SK-MEL-5 (cell line): Measurements from ENCODE around the gene ST6GALNAC5. TPM values are rescaled to one million over a fixed set of nuclear protein-coding genes. Genes with fewer than 3 reads are reported as not detected.

Experiments
- DNase-seq: peaks from one replicate; pipeline ENCODE4 v3.0.0-alpha.2; 2016; ENCODE audit warnings: low read depth, low spot score
- in situ Hi-C: cut with HindIII; loops from 2 replicates; pipeline ENCODE4 v1.10.0; 2016; ENCODE audit warnings: low sequenced_read_pairs, high pct_unique_total_duplicates, low pct_unique_long_range_greater_than_20kb
- total RNA-seq: library from RNA; depleted of rRNA; stranded (reverse); fragments of >200 nt; shearing (Covaris generic); gene quantifications from 2 replicates; pipeline ENCODE4 v1.2.3, GENCODE V29; 2014

ST6GALNAC5 gene
- total RNA-seq, 1 experiment from 2014 or later: 2.1 TPM

GRCh38 chr1:77024500-77024899 is 157.2 kb downstream of the ST6GALNAC5 start:
- no peak for DNase-seq
- in situ Hi-C loops: no loop called here

- in situ Hi-C loops: no loop called here
- DNase-seq: no peak
These were observed 158.3 kb downstream of the ST6GALNAC5 start for GRCh38 chr1:77025599-77025998.

GRCh38 chr1:77026135-77026534 is 158.9 kb downstream of the ST6GALNAC5 start:
- no peak for DNase-seq
- in situ Hi-C loops: no loop called here

- no peak for DNase-seq
- in situ Hi-C loops: no loop called here
These were observed 159.4 kb downstream of the ST6GALNAC5 start for GRCh38 chr1:77026640-77027039.

- in situ Hi-C loops: no loop called here
- DNase-seq: no peak
These were observed 160.6 kb downstream of the ST6GALNAC5 start for GRCh38 chr1:77027847-77028246.

GRCh38 chr1:77030401-77031105 is 163.3 kb downstream of the ST6GALNAC5 start:
- in situ Hi-C loops: no loop called here
- no peak for DNase-seq

GRCh38 chr1:77031106-77031662 is 163.9 kb downstream of the ST6GALNAC5 start:
- in situ Hi-C loops: no loop called here
- DNase-seq: peak; percentile 6

GRCh38 chr1:77036560-77036959 is 169.3 kb downstream of the ST6GALNAC5 start:
- DNase-seq: no peak
- in situ Hi-C loops: no loop called here

GRCh38 chr1:77037038-77037437 is 169.8 kb downstream of the ST6GALNAC5 start:
- DNase-seq: no peak
- in situ Hi-C loops: no loop called here

- DNase-seq: no peak
- in situ Hi-C loops: no loop called here
These were observed 170.7 kb downstream of the ST6GALNAC5 start for GRCh38 chr1:77038000-77038399.

GRCh38 chr1:77039111-77039510 is 171.8 kb downstream of the ST6GALNAC5 start:
- DNase-seq: no peak
- in situ Hi-C loops: no loop called here

GRCh38 chr1:77039739-77040138 is 172.5 kb downstream of the ST6GALNAC5 start:
- in situ Hi-C loops: no loop called here
- no peak for DNase-seq

- no peak for DNase-seq
- in situ Hi-C loops: no loop called here
These were observed 173.5 kb downstream of the ST6GALNAC5 start for GRCh38 chr1:77040826-77041225.

- in situ Hi-C loops: no loop called here
- DNase-seq: no peak
These were observed 177.0 kb downstream of the ST6GALNAC5 start for GRCh38 chr1:77044133-77044849.

GRCh38 chr1:77047575-77047974 is 180.3 kb downstream of the ST6GALNAC5 start:
- no peak for DNase-seq
- in situ Hi-C loops: no loop called here

GRCh38 chr1:77047978-77048614 is 180.8 kb downstream of the ST6GALNAC5 start:
- in situ Hi-C loops: no loop called here
- no peak for DNase-seq

GRCh38 chr1:77048615-77049005 is 181.3 kb downstream of the ST6GALNAC5 start:
- DNase-seq: no peak
- in situ Hi-C loops: no loop called here

GRCh38 chr1:77051425-77051824 is 184.1 kb downstream of the ST6GALNAC5 start:
- DNase-seq: no peak
- in situ Hi-C loops: no loop called here
